Osteoblast (primary cell): ENCODE measurements around the gene ITPR1. TPM values are rescaled to one million over a fixed set of nuclear protein-coding genes. Genes with fewer than 3 reads are reported as not detected.

ENCODE experiments used
- DNase-seq: peaks from one replicate; pipeline ENCODE4 v3.0.0; 2011; ENCODE audit warnings: low spot score, mixed read lengths; ENCODE audit not compliant: insufficient read length; ENCODE audit errors: missing footprints
- H2AFZ ChIP-seq: 2 replicates; pipeline ENCODE4 v1.6.0; 2011; ENCODE audit warnings: mild to moderate bottlenecking, low read length
- H3K27ac ChIP-seq: 2 replicates; pipeline ENCODE4 v1.5.1; 2011; ENCODE audit warnings: mild to moderate bottlenecking, low read depth, low read length, moderate library complexity
- H3K27me3 ChIP-seq: 2 replicates; pipeline ENCODE4 v1.6.0; 2012; ENCODE audit warnings: mild to moderate bottlenecking, control low read depth, inconsistent platforms, low read length, moderate library complexity; ENCODE audit not compliant: insufficient read depth
- H3K36me3 ChIP-seq: 2 replicates; pipeline ENCODE4 v1.5.1; 2011; ENCODE audit warnings: mild to moderate bottlenecking, low read length, control low read depth, moderate library complexity; ENCODE audit not compliant: insufficient read depth
- H3K4me1 ChIP-seq: 2 replicates; pipeline ENCODE4 v1.5.1; 2011; ENCODE audit warnings: mild to moderate bottlenecking, low read length, control low read depth, moderate library complexity; ENCODE audit not compliant: insufficient read depth
- H3K4me2 ChIP-seq: 2 replicates; pipeline ENCODE4 v1.6.0; 2011; ENCODE audit warnings: mild to moderate bottlenecking, low read length; ENCODE audit not compliant: insufficient read depth
- H3K4me3 ChIP-seq: fragments of 200-600 bp; sonication (generic); 3 replicates; pipeline ENCODE4 v1.5.1; 2012; ENCODE audit warnings: mild to moderate bottlenecking, low read length, inconsistent platforms; ENCODE audit not compliant: insufficient read depth
- H3K79me2 ChIP-seq: 2 replicates; pipeline ENCODE4 v1.6.0; 2012; ENCODE audit warnings: mild to moderate bottlenecking, low read length, control low read depth, inconsistent platforms; ENCODE audit not compliant: insufficient read depth
- H3K9me3 ChIP-seq: 2 replicates; pipeline ENCODE4 v1.5.1; 2011; ENCODE audit warnings: low read depth, low read length, control low read depth
- H4K20me1 ChIP-seq: 2 replicates; pipeline ENCODE4 v1.6.0; 2012; ENCODE audit warnings: mild to moderate bottlenecking, low read length, control low read depth; ENCODE audit not compliant: insufficient read depth
- total RNA-seq: library from RNA; depleted of rRNA; stranded (reverse); fragments of >200 nt; gene quantifications from 2 replicates; pipeline ENCODE4 v1.2.3, GENCODE V29; 2012
- TF ChIP-seq, protein P1 (sequence below): IDR thresholded peaks from 2 replicates; pipeline ENCODE4 v1.5.1; 2011; ENCODE audit warnings: mild to moderate bottlenecking, low read depth, low read length, moderate library complexity; ENCODE audit errors: extremely low read depth

The ITPR1 gene
- total RNA-seq, 1 donor, result 16.6 TPM

DNA sequence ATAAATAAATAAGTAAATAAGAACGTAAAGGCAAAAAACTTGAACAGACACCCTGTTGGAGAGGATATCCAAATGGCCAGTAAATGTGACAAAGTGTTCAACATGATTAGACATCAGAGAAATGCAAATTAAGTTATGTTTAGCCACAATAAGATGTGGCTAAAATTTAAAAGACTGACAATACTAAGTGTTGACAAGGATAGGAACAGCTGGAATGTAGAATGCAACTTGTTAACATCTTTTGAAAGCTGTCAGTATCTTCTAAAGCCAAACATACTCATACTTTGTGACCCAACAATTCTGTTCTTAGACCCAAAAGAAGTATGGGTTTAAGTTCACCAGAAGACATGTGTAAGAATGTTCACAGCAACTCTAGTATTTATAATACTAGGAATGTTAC is 197.1 kb downstream of the ITPR1 start:
- H3K4me2 ChIP-seq, result no peak overlapping the region
- H3K4me1 ChIP-seq, result no peaks in the 10 kb centered on the region
- DNase-seq, result no peak
- H2AFZ ChIP-seq, result no peak overlapping the region
- no peaks in the 10 kb centered on the region for H4K20me1 ChIP-seq
- TF ChIP-seq, protein P1, sequence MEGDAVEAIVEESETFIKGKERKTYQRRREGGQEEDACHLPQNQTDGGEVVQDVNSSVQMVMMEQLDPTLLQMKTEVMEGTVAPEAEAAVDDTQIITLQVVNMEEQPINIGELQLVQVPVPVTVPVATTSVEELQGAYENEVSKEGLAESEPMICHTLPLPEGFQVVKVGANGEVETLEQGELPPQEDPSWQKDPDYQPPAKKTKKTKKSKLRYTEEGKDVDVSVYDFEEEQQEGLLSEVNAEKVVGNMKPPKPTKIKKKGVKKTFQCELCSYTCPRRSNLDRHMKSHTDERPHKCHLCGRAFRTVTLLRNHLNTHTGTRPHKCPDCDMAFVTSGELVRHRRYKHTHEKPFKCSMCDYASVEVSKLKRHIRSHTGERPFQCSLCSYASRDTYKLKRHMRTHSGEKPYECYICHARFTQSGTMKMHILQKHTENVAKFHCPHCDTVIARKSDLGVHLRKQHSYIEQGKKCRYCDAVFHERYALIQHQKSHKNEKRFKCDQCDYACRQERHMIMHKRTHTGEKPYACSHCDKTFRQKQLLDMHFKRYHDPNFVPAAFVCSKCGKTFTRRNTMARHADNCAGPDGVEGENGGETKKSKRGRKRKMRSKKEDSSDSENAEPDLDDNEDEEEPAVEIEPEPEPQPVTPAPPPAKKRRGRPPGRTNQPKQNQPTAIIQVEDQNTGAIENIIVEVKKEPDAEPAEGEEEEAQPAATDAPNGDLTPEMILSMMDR, result no peak
- no peaks in the 10 kb centered on the region for H3K9me3 ChIP-seq
- H3K4me3 ChIP-seq, result no peak overlapping the region
- H3K36me3 ChIP-seq, result no peaks in the 10 kb centered on the region
- H3K27me3 ChIP-seq, result no peaks in the 10 kb centered on the region
- no peak overlapping the region for H3K27ac ChIP-seq
- no peaks in the 10 kb centered on the region for H3K79me2 ChIP-seq

GRCh38 chr3:4693620-4694019 is 200.5 kb downstream of the ITPR1 start:
- no peak overlapping the region for H3K27ac ChIP-seq
- H3K4me3 ChIP-seq, result no peak overlapping the region
- TF ChIP-seq, protein P1, result no peak
- no peak for DNase-seq
- H3K9me3 ChIP-seq, result no peaks in the 10 kb centered on the region
- H3K4me2 ChIP-seq, result no peak overlapping the region
- no peaks in the 10 kb centered on the region for H3K79me2 ChIP-seq
- H4K20me1 ChIP-seq, result no peaks in the 10 kb centered on the region
- no peaks in the 10 kb centered on the region for H3K27me3 ChIP-seq
- no peaks in the 10 kb centered on the region for H3K4me1 ChIP-seq
- no peak overlapping the region for H2AFZ ChIP-seq
- H3K36me3 ChIP-seq, result no peaks in the 10 kb centered on the region

- H3K4me1 ChIP-seq, result no peaks in the 10 kb centered on the region
- no peaks in the 10 kb centered on the region for H3K79me2 ChIP-seq
- no peaks in the 10 kb centered on the region for H4K20me1 ChIP-seq
- TF ChIP-seq, protein P1, result no peak
- no peak for DNase-seq
- no peaks in the 10 kb centered on the region for H3K27me3 ChIP-seq
- no peak overlapping the region for H3K27ac ChIP-seq
- H2AFZ ChIP-seq, result no peak overlapping the region
- no peak overlapping the region for H3K4me2 ChIP-seq
- H3K36me3 ChIP-seq, result no peaks in the 10 kb centered on the region
- no peaks in the 10 kb centered on the region for H3K9me3 ChIP-seq
- no peak overlapping the region for H3K4me3 ChIP-seq
Observed at GRCh38 chr3:4695846-4696245, 202.7 kb downstream of the ITPR1 start.

DNA sequence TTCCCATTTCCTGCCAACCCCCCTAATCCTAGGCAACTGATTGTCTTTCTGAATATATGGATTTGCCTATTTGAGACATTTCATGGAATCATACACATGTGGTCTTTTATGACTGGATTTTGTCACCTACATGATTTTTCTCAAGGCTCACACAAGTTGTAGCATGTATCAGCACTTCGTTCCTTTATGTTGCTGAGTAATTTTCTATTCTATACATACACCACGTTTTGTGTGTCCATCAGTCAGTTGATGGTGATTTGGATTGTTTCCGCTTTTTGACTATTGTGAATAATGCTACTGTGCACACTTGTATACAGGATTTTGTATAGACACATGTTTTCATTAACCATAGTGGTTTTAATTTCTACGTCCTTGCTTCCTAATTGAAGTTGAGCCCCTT is 203.1 kb downstream of the ITPR1 start:
- no peak for DNase-seq
- Histone ChIP-seq H3K36me3 (no peaks in the 10 kb centered on the region), H3K4me2 (no peak overlapping the region), H3K9me3 (no peaks in the 10 kb centered on the region), H3K79me2 (no peaks in the 10 kb centered on the region), H3K27ac (no peak overlapping the region), H4K20me1 (no peaks in the 10 kb centered on the region), H3K27me3 (no peaks in the 10 kb centered on the region), H3K4me1 (no peaks in the 10 kb centered on the region), H3K4me3 (no peak overlapping the region), H2AFZ (no peak overlapping the region)
- TF ChIP-seq, protein P1, result no peak
